SK-N-DZ (cell line): Measurements from ENCODE around the gene CCDC102A.
"Not testable (repeated sequence)": the region's sequence is repeated elsewhere in the genome, so short reads cannot be mapped to it uniquely, and the experiment has no call there.

Experiments used
- DNase-seq: peaks from one replicate; pipeline ENCODE4 v3.0.0-alpha.2; 2015; ENCODE audit warnings: low spot score

CCDC102A gene

DNA sequence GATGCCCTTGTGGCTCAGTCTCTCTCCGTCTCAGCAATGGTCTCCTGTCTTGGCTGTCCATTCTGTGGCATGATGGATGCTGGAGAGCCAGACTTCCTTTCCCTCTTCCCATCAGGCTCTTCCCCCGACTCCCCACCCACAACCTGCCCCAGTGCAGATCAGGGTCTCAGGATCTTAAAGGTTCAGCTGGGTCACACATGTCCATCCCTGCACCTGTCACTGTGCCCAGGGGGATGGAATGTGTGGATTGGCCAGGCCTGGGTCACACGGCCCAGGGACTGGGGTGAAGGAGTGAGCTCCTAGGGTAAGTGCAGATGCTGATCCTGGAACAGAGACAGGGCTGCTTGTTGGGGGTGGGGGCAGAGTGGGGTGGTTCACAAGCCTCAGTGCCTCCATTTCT is 29.1 kb upstream of the CCDC102A start:
- no peak for DNase-seq

DNA sequence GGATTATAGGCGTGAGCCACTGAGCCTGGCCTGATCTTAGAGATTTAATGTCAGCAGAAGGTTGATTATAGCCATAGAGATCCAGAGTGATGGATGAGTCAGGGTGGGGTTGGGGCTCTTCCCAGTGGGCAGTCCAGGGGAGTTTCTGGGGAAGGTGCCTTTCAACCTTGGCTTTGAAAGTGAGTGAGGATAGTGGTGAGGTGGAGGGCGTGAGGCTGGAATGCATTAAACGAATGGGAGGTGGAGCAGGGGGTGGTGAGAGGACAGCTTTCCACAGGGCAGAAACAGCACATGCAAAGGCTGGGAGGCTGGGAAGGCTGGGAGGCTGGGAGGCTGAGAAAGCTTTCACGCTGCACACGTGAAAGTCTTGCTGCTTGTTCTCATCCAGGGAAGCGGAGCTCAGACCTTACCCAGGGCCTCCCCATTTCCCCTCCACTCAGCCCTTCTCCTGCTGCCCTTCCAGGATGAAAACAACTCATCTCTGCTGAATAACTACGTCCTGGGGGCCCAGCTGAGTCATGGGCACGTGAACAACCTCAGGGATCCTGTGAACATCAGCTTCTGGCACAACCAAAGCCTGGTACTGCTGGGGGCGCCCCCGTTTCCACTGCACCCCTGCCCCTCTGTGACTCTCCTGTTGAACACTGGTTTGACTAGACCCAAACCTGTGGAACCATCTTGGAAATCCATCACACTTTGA is 28.4 kb upstream of the CCDC102A start:
- DNase-seq = no peak

DNA sequence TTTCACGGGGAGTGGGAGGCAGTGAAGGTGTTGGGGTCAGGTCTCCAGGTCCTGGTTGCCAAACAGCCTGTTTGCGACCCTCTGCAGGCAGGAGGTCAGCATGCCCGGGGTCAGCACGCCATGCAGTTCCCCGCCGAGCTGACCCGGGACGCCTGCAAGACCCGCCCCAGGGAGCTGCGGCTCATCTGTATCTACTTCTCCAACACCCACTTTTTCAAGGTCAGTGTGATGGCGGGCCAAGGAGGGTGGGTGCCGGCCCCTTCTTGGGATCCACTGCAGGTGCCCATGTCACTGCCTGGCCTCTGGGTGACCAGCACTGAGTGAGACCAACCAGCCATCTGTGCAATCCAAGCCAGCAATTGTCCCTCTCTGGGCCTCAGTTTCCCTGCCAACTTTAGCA is 27.4 kb upstream of the CCDC102A start:
- DNase-seq = no peak

DNA sequence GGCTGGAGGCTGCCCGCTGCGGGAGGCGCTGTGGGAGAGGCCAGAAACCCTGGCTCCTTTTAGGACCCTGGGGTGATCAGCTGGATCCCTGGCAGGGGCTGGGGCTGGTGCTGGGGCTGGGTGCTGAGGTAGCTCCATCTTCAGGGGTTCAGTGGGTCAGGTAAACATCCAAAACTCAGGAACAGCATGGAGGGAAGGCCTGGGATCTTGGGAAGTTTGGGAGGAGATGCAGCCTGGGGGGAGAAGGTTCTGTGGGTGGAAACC is 27.0 kb upstream of the CCDC102A start:
- no peak for DNase-seq

DNA sequence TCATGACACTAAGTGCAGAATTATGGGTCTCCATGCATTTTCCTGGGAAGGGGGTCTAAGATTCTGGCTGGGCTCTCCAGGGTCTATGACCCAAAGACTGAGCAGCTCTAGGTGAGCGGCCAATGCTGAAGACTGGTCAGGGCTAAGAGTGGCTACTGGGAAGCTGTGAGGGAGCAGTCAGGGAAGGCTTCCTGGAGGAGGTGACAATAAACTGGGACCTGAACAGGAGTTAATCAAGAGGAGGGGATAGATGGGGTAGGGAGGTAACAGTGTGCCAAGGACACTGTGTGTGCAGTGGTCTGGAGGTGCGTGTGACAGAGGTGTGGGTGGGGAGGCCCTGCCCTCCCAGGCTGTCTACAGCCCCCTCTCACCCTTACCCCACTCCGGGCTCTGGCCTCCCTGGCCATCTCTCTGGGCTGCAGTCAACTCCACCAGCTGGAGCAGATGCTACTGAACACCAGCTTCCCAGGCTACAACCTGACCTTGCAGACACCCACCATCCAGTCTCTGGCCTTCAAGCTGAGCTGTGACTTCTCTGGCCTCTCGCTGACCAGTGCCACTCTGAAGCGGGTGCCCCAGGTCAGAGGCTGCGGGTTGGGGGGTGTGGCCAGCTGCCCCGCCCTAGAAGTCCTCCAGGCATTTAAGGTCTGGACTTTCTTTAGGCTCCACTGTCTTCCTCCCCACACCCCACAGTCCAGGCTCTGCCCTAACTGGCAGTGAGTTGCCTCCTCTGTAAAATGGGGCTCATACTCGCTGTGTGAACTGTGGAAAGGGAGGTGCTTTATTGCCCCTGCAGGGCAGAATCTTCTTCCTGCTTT is 26.5 kb upstream of the CCDC102A start:
- DNase-seq = no peak

DNA sequence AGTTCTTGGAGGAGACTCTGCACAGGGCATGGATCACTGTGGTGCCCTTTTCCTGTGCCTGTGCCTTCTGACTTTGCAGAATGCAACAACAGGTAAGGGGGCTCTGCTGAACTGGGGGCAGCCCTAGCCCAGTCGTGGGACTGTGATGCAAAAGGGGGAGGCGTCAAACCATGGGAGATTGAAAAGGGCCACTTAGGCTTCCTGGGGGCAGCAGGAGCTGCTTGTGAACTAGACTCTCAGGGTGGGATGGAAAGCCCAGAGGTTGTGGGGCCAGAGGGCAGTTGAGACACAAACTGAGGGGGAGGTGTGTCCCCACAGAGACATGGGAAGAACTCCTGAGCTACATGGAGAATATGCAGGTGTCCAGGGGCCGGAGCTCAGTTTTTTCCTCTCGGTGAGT is 25.7 kb upstream of the CCDC102A start:
- no peak for DNase-seq

DNA sequence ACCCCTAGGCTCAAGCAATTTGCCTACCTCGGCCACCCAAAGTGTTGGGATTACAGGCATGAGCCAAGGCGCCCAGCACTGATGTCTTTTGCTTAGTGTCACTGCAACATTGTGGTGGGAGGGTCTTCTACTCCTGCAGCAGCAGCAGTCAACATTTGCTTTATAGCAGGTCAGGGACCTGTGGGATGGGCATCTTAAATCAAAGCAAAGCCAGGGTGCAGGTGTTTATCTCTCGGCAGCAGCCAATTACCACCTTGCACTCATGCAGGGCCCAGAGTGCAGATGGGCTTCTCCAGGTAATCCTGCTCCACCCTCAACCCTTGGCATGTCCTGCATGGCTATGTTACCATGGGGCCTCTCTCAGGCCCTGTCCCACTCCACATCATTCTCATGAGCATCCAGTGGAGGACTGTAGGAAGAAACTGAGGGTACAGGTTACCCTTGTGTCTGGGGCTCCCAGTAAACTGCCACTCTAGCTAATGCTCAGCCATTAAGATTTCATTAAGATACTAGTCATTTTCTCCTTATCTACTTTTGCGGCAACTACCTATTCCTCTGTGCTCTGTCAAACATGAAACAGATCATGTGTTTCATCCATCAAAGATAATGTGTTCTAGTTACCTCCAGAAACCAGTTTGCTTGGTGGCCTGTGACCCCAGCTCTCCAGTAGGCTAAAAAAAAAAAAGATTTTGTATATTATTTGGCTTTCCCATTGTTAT is 22.9 kb upstream of the CCDC102A start:
- peak; percentile 93 for DNase-seq

DNA sequence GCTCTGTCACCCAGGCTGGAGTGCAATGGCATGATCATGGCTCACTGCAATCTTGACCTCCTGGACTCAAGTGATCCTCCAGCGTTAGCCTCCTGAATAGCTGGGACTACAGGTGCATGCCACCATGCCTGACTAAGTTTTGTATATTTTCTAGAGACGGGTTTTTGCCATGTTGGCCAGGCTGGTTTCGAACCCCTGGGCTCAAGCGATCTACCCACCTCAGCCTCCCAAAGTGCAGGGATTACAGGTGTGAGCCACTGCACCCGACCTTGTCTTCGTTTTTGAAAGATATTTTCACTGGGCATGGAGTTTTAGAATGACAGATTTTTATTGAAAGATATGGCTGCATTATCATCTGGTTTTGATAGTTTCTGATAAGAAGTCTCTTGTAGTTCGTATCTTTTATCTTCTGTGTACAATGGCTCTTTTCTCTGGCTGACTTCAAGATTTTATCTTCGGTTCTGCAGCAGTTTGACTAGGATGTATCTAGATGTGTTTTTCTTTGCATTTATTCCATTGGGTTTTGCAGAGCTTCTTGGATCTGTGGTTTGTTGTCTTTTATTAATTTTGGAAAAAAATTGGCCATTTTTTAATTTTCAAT is 20.7 kb upstream of the CCDC102A start:
- peak; percentile 56 for DNase-seq

DNA sequence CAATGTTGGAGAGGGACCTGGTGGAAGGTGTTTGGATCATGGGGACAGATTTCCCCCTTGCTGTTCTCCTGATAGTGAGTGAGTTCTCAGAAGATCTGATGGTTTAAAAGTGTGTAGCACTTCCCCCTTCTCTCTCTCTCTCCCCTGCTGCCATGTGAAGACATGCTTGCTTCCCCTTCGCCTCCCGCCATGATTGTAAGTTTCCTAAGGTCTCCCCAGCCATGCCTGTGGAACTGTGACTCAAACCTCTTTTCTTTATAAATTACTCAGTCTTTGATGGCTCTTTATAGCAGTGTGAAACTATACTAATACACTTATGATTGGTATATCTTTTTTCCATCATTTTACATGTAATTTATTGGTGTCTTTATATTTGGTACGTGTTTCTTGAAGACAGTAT is 19.5 kb upstream of the CCDC102A start:
- DNase-seq = no peak

DNA sequence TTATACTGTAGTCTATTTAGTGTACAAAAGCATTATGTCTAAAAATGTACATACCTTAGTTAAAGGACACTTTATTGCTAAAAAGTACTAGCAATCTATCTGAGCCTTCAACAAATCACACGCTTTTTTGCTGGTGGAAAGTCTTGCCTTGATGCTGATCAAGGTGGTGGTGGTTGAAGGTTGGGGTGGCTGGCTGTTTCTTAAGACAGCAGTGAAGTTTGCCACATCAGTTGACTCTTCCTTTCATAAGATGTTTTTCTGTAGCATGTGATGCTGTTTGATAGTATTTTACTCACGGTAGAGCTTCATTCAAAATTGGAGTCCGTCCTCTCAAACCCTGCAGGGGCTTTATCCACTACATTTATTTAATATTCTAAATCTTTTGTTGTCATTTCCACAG is 14.7 kb upstream of the CCDC102A start:
- no peak for DNase-seq

DNA sequence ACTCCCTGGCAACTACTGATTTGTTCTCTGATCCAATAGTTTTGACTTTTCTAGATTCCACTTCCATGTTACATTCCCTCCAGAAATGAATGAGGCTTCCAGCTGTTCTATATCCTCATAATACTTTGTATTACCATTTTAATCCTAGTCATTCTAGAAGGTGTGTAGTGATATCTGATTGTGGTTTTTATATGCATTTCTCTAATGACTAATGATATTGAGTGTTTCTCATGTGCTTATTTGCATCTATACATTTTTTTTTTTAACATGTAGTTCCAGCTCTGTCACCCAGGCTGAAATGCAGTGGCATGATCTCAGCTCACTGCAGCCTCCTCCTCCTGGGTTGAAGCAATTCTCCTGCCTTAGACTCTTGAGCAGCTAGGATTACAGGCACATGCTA is 13.4 kb upstream of the CCDC102A start:
- no peak for DNase-seq

DNA sequence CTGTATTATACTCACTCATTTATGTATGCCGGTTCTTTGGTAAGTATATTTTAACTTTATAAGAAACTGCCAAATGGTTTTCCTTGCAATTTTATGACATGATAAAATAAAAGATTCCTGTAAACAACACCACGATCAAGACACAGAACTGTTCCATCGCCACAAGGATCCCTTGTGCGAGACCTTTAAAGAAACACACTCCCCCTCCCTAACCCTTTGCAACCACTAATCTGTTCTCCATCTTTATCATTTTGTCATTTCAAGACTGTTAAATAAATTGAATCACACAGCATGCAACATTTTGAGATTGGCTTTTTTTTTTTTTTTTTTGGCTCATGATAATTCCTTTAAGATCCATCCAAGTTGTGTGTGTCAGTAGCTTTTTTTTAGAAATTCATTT is 12.0 kb upstream of the CCDC102A start:
- no peak for DNase-seq

DNA sequence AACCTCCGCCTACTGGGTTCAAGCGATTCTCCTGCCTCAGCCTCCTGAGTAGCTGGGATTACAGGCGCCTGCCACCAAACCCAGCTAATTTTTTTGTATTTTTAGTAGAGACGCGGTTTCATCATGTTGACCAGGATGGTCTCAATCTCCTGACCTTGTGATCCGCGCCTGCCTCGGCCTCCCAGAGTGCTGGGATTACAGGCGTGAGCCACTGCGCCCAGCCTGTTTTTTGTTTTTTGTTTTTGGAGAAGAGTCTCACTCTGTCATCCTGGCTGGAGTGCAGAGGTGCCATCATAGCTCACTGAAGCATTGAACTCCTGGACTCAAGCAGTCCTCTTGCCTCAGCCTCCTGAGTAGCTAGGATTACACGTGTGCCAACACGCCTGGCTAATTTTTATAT is 11.2 kb upstream of the CCDC102A start:
- not testable (repeated sequence) for DNase-seq

DNA sequence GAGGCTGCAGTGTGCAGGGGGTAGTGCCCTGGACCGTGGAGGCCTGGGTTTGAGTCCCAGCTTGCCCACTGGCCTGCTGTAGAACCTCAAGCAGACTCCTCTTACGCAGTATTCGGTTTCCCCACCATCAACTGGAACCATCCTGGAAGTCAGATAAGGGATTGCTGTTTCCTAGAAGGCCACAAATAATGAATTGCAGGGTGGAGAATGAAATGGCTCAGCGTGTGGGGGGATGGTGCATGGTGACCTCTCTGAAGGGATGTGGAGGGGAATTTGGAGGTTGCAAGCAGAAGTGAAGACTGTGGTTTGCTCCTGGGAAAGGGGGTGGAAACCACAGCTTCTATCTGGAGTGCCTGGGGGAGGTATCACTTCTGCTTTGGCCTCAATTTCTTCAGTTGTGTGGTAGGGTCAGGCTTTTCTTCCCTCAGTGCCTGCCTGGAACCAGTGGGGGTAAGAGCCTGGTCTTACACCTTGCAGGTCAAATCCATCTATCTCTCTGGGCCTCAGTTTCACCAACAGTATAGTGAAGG is 7.8 kb upstream of the CCDC102A start:
- DNase-seq = no peak

DNA sequence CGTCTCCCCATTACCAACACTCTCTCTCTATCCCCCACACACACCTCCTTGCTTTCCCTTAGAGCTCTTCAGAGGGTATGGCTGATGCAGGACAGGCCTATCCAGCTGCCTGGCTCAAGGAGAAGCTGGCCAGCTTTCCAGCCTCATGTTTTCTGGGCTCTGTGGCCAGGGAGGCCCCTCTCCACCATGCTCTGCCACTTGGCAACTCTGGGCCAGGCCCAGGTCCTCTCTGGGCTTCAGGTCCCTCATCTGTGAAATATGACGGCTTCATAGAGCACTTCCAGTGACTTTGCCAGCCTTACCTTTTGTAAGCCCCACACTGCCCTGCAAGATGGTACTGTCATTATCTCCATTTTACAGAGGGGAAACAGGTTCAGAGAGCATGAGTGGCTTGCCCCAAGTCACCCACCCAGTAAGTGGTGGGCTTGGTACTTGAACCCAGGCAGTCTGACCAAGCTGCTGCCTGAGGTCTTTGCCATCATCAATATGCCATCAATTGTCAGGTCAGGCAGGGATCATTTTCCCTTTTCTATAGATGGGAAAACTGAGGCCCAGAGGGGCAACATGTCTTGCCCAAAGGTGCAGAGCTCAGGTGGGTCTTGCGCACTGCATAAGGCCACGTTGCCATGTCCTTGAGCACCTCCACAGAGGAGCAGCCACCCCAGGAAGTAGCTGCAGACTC is 5.5 kb upstream of the CCDC102A start:
- DNase-seq = no peak

DNA sequence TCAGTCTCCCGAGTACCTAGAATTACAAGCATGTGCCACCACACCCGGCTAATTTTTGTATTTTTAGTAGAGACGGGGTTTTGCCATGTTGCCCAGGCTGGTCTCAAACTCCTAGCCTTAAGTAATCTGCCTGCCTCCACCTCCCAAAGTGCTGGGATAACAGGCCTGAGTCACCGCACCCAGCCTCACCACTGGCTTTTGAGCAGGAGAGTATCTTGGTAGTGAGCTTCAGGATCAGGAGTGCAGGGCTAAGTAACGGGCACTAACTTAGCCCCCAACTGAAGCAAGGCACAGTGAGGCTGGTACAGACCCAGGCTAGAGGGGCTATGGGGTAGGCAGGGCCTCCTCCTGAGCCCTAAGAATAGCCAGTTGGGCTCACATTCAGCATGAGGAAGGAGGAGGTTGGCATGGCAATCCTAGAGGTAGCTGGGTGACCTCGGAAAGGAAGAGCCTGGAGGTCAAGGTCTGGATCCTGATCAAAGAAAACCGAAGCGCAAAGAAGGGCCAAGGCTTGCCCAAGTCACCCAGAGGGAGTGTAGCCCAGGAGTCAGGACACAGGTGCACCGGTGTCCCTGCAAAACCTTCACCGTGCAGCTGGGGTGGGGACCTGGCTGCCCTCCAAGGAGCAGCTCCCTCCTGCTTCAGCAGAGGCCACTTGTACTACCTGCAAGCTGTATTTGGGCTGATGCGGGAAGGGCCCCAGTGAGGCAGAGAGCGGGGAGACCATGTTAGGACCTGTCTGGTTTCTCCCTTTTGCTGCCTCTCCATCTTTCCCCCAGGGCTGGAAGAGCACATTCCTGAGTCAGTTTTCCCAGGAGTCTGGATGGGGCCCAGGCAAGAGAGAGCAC is 4.8 kb upstream of the CCDC102A start:
- no peak for DNase-seq

DNA sequence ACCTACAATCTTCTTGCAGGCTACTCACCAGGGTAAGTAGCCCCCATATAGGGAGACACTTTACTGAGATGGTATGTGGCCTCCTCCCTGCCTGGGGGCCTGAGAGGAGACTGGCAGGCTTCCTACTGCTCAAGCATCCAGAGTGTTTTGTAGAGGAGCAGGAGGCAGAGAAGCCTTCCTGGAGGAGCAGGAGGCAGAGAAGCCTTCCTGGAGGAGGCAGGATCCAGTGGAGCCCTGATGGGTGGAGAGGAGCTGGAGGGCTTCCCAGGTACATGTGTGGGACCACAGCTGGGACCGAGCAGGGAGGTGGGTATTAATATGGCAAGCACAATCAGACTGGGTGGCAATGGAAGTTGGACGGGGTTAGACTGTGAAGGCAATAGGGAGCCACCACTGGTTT is 4.0 kb upstream of the CCDC102A start:
- DNase-seq = no peak

DNA sequence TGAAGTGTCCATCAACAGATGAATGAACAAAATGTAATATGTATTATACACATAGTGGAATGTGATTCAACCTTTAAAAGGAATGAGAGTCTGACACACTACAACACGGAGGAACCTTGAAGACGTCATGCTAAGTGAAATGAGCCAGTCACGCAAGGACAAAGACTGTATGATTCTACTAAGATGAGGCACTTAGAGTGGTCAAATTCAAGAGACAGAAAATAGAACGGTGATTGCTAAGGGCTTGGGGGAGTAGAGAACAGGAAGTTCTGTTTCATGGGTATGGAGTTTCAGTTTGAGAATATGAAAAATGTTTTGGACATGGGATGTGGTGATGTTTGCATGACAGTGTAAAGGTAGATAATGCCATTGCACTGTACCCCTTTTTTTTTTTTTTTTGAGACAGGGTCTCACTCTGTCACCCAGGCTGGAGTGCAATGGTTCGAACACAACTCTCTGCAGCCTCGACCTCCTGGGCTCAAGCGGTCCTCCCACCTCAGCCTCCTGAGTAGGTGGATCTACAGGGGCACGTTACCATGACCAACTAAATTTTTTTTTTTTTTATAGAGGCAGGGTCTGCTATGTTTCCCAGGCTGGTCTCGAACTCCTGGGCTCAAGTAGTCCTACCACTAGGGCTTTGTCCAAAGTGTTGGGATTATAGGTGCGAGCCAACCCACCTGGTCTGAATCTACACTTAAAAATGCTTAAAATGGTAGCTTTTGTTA is 2.9 kb upstream of the CCDC102A start:
- DNase-seq = no peak

DNA sequence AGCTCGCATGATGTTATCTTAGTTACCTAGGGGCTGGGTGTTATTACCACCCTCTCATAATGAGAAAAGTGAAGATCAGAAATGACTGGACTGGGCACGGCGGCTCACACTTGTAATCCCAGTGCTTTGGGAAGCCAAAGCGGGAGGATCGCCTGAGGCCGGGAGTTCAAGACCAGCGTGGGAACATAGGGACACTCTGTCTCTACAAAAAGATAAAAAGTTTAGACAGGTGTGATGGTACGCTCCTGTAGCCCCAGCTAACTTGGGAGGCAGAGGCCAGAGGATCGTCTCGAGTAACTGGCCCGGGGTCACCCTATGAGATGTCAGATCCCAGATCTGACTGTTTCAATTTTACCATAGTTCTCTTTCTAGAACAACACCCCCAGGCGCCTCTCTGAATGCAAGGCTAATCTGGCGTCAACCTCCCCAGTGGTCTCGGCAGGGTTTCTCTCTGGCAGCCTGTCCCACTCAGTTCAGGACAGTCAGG is 1.9 kb upstream of the CCDC102A start:
- no peak for DNase-seq
